Esophagus (tissue), 2 donors: ENCODE results near the gene WFS1. TPM values are rescaled to one million over a fixed set of nuclear protein-coding genes. Genes with fewer than 3 reads are reported as not detected.
A peak's percentile ranks its signal among the peaks of the same experiment; 100 is the strongest.

Experiments
- H3K27ac ChIP-seq, 2 donors: one replicate each; pipeline ENCODE4 v1.5.1; 2013; ENCODE audit warnings: low read depth in 2 of 2, mild to moderate bottlenecking in 2 of 2, inconsistent platforms in 1 of 2, low read length in 1 of 2, moderate library complexity in 1 of 2
- H3K27me3 ChIP-seq, 2 donors: one replicate each; pipeline ENCODE4 v1.6.1; 2013; ENCODE audit warnings: low read length in 2 of 2, control low read depth in 1 of 2, mild to moderate bottlenecking in 1 of 2; ENCODE audit not compliant: insufficient read depth in 2 of 2, control insufficient read depth in 1 of 2
- H3K36me3 ChIP-seq, 2 donors: one replicate each; pipeline ENCODE4 v1.6.1; 2013; ENCODE audit warnings: low read length in 1 of 2; ENCODE audit not compliant: control insufficient read depth in 2 of 2, insufficient read depth in 2 of 2
- H3K4me1 ChIP-seq, 2 donors: one replicate each; pipeline ENCODE4 v1.6.1; 2013; ENCODE audit warnings: low read length in 1 of 2; ENCODE audit not compliant: control insufficient read depth in 2 of 2, insufficient read depth in 2 of 2
- H3K4me3 ChIP-seq, 2 donors: one replicate each; pipeline ENCODE4 v1.5.1; 2013; ENCODE audit warnings: low read length in 2 of 2, mild to moderate bottlenecking in 2 of 2, low read depth in 1 of 2, moderate library complexity in 1 of 2
- H3K9me3 ChIP-seq, 2 donors: one replicate each; pipeline ENCODE4 v1.6.1; 2013; ENCODE audit warnings: mild to moderate bottlenecking in 2 of 2, low read depth in 1 of 2, low read length in 1 of 2, moderate library complexity in 1 of 2; ENCODE audit not compliant: control insufficient read depth in 2 of 2, insufficient read depth in 1 of 2
- WGBS, 2 donors: extraction: QIAGEN DNeasy Blood & Tissue Kit; methylation state at CpG; one replicate each; pipeline ENCODE4 v1.1.7; 2013; 5-methylcytosine and 5-hydroxymethylcytosine counted together
- polyA plus RNA-seq, 2 donors: library from polyadenylated mRNA; stranded (reverse); fragments of 200-250 nt; gene quantifications; one replicate each; pipeline ENCODE4 v1.2.3, GENCODE V29; 2013
- donor health status: healthy with polysubstance abuse.
- donor health status: Bipolar disorder and iron deficiency.

The WFS1 gene
- polyA plus RNA-seq, 2 donors, result 4.6 to 8.2 TPM

- 72 to 77% methylated on average over 22 of the region's 22 CpGs for WGBS, 2 donors
- Histone ChIP-seq H3K27ac (peak overlapping the region; percentile 51 to 70), H3K9me3 (no peaks in the 10 kb centered on the region), H3K27me3 (no peaks in the 10 kb centered on the region), H3K4me1 (peaks cover 5 to 41% of the 10 kb centered on the region in 2 donors), H3K4me3 (no peak overlapping the region), H3K36me3 (no peaks in the 10 kb centered on the region)
Measured at GRCh38 chr4:6275898-6276806, 6.5 kb downstream of the WFS1 start.

- H3K4me3 ChIP-seq, result no peak overlapping the region
- 81 to 84% methylated on average over 24 of the region's 24 CpGs for WGBS, 2 donors
- no peaks in the 10 kb centered on the region for H3K27me3 ChIP-seq
- peaks cover 0 to 3% of the 10 kb centered on the region in 2 donors for H3K36me3 ChIP-seq
- peaks cover 5 to 45% of the 10 kb centered on the region in 2 donors for H3K4me1 ChIP-seq
- peak overlapping the region; percentile 51 to 70 for H3K27ac ChIP-seq
- H3K9me3 ChIP-seq, result no peaks in the 10 kb centered on the region
Measured at GRCh38 chr4:6277139-6277802, 7.6 kb downstream of the WFS1 start.

GRCh38 chr4:6277935-6278800, 8.5 kb downstream of the WFS1 start:
- WGBS, 2 donors, result 78 to 81% methylated on average over 21 of the region's 21 CpGs
- Histone ChIP-seq H3K4me3 (no peak overlapping the region), H3K27me3 (no peaks in the 10 kb centered on the region), H3K36me3 (peaks cover 0 to 3% of the 10 kb centered on the region in 2 donors), H3K4me1 (peaks cover 2 to 41% of the 10 kb centered on the region in 2 donors), H3K27ac (peak overlapping the region; percentile 22 to 53), H3K9me3 (no peaks in the 10 kb centered on the region)

GRCh38 chr4:6278801-6279197, 9.1 kb downstream of the WFS1 start:
- H3K9me3 ChIP-seq, result no peaks in the 10 kb centered on the region
- peaks cover 0 to 3% of the 10 kb centered on the region in 2 donors for H3K36me3 ChIP-seq
- H3K27ac ChIP-seq, result peak overlapping the region; percentile 22 to 53
- no peaks in the 10 kb centered on the region for H3K27me3 ChIP-seq
- peaks cover 2 to 36% of the 10 kb centered on the region in 2 donors for H3K4me1 ChIP-seq
- 43 to 55% methylated on average over 10 of the region's 10 CpGs for WGBS, 2 donors
- H3K4me3 ChIP-seq, result no peak overlapping the region

- Histone ChIP-seq H3K36me3 (peaks cover 0 to 3% of the 10 kb centered on the region in 2 donors), H3K4me1 (peaks cover 2 to 34% of the 10 kb centered on the region in 2 donors), H3K27me3 (no peaks in the 10 kb centered on the region), H3K27ac (peak overlapping the region in 1 of 2 donors; percentile 16), H3K9me3 (no peaks in the 10 kb centered on the region), H3K4me3 (no peak overlapping the region)
- 72 to 75% methylated on average over 14 of the region's 14 CpGs for WGBS, 2 donors
Measured at GRCh38 chr4:6279582-6280289, 10.1 kb downstream of the WFS1 start.

- no peak overlapping the region for H3K4me3 ChIP-seq
- H3K27ac ChIP-seq, result peak overlapping the region; percentile 14 to 16
- peaks cover 2 to 34% of the 10 kb centered on the region in 2 donors for H3K4me1 ChIP-seq
- 68% methylated on average over 14 to 16 of the region's 16 CpGs for WGBS, 2 donors
- H3K36me3 ChIP-seq, result peaks cover 0 to 3% of the 10 kb centered on the region in 2 donors
- H3K9me3 ChIP-seq, result no peaks in the 10 kb centered on the region
- no peaks in the 10 kb centered on the region for H3K27me3 ChIP-seq
Measured at GRCh38 chr4:6280365-6280996, 10.8 kb downstream of the WFS1 start.

GRCh38 chr4:6281436-6282313, 12.0 kb downstream of the WFS1 start:
- H3K36me3 ChIP-seq, result peaks cover 0 to 3% of the 10 kb centered on the region in 2 donors
- peaks cover 2 to 32% of the 10 kb centered on the region in 2 donors for H3K4me1 ChIP-seq
- WGBS, 2 donors, result 79% methylated on average over 20 of the region's 20 CpGs
- H3K4me3 ChIP-seq, result no peak overlapping the region
- H3K27me3 ChIP-seq, result no peaks in the 10 kb centered on the region
- peak overlapping the region; percentile 35 to 44 for H3K27ac ChIP-seq
- no peaks in the 10 kb centered on the region for H3K9me3 ChIP-seq

GRCh38 chr4:6282314-6282771, 12.7 kb downstream of the WFS1 start:
- peaks cover 2 to 27% of the 10 kb centered on the region in 2 donors for H3K4me1 ChIP-seq
- H3K27me3 ChIP-seq, result no peaks in the 10 kb centered on the region
- H3K27ac ChIP-seq, result peak overlapping the region; percentile 35 to 43
- no peaks in the 10 kb centered on the region for H3K9me3 ChIP-seq
- WGBS, 2 donors, result 46 to 63% methylated on average over 6 of the region's 6 CpGs
- H3K36me3 ChIP-seq, result peaks cover 3 to 6% of the 10 kb centered on the region in 2 donors
- H3K4me3 ChIP-seq, result no peak overlapping the region
